ENCODE results near the gene NECAP2.
A peak's percentile ranks its signal among the peaks of the same experiment; 100 is the strongest.

Gene NECAP2

DNA sequence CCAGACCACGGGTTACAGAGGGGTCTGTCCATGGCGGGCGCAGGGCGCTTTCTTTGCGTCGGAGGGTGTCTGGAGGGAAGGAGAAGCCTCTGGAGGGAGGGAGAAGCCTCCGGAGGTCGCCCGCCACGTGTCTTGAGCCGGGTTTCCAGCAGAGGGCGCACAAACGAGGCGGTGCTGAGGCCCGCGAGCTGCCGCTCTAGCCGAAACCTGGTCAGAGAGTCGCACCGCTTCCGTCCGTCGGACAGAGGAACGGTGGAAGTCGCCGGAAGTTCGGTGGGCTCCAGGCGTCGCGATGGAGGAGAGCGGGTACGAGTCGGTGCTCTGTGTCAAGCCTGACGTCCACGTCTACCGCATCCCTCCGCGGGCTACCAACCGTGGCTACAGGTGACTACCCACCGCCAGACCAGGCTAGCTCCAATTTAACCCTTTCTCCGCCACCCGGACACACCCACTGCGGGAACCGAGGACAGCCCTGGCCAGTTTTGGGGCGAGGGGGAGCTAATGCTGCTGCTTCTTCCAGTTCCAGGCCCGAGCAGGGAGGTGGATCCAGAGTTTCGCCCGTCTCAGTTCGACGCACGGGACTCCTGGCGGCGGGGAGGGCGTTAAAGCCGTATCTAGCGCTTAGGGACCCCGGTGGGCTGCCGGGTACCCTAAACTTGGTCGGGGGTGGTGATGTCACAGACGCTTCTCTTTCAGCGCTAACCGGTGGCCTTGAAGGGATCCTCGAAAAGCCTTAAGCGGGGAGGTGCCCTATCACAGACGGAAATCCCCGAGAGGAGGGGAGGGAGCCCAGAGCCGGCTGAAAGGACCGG lies at the start of gene NECAP2:
Gene NECAP2 (plus strand): TSS at position 255 of the 812 bp plus-strand sequence. CDS start 38 bp downstream, at position 293.
- peak; percentile 98 for DNase-seq

- no peak for DNase-seq
Observed at GRCh38 chr1:16391411-16391810, 49.1 kb upstream of the NECAP2 start.

DNA sequence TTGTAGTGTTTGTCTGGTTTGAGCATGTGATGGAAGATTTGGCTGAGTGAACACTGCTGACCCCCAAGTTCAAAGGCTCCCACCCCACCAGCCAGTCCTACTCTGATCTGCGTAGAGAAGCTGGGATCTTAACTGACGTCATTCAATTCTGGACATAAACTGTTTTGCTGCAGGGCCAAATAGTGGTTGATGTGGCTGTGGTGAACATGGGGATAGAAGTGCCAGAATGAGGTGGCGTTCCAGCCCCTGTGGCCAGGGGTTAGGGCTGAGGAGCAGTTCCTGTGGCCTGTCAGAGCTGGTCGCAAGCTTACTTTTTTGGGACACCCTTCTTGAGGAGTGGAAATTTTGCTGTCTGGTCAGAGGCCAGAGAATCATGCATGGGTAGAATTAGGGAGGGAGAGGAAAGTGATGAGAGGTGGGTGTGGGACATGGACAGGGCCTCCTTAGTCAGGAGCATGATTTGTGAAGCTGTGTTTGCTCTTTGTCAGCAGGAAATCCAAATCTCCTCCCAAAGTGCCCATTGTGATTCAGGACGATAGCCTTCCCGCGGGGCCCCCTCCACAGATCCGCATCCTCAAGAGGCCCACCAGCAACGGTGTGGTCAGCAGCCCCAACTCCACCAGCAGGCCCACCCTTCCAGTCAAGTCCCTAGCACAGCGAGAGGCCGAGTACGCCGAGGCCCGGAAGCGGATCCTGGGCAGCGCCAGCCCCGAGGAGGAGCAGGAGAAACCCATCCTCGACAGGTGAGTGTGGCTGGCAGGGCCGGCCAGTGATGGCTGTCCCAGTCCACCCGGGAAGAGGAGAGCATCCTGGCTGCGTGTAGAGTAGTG lies 47.6 kb upstream of the NECAP2 start:
- no peak for DNase-seq

DNA sequence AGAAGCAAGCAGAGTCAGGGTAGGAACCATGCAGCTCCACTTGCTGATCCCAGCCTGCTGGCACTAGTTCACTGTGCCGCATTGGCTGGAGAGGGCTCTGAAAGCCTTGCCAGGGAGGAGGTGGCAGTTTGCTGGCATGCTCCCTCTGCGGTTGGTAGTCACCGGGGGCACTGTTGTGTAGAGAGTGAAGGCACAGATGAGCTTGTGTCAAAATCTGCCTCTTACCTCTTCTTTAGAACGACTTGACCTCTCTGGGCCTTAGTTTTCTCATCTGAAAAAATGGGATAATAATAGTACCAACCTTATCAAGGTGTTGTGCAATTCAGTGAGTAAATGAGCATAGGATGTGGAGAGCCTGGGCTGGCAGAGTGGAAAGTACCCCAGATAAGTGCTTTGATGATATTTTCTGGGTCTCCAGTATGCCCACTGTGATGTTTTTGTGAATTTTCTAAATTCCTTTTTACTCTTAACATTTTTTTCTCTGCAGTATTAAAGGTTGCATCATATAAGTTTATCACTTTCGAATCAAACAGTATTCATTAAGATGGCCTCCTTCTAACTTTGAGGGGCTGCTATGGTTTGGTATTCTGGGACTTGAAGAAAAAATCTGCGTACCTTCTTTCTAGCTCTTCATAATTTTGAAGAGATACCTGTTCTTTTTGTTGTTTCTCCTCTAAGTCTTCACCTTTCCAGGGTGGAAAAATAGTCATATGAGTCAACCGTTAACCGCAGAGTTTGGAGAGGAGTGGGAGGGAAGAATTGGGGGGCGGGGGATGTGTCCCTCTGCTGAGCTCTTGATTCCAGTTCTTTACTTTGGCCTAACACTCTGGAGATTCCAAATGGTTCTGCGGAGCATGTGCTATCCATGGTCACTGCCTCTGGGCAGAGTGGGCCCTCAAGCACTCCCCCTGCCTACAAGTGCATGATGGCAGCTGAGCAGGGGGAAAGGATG lies 46.7 kb upstream of the NECAP2 start:
- DNase-seq, result no peak

DNA sequence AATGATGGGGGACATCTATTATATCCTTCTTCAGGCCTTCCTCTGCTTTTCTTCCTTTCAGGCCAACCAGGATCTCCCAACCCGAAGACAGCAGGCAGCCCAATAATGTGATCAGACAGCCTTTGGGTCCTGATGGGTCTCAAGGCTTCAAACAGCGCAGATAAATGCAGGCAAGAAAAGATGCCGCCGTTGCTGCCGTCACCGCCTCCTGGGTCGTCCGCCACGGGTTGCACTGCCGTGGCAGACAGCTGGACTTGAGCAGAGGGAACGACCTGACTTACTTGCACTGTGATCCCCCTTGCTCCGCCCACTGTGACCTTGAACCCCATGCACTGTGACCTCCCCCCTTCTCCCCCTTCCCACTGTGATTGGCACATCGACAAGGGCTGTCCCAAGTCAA lies 45.5 kb upstream of the NECAP2 start:
- DNase-seq, result no peak

DNA sequence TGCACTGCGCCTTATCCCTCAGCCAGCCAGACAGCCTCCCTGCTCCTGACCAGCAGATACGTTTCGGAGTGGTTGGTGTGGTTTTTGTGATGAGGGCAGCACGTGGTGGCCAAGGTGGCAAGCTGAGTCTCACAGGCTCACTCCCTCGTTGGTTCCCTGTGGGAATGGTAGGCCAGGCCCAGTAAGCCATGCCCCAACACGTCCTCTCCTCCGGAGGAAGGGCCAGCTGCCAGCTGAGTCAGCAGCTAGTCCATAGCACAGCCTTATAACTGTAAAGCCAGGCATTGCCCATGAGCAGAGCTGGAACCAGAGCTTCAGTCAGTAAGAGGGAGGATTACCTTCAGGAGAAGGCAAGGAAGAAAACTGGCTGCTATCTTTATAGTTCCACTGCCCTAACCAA lies 43.9 kb upstream of the NECAP2 start:
- DNase-seq, result no peak

GRCh38 chr1:16397120-16397519 lies 43.4 kb upstream of the NECAP2 start:
- DNase-seq, result no peak

GRCh38 chr1:16398371-16398953 lies 42.1 kb upstream of the NECAP2 start:
- no peak for DNase-seq

DNA sequence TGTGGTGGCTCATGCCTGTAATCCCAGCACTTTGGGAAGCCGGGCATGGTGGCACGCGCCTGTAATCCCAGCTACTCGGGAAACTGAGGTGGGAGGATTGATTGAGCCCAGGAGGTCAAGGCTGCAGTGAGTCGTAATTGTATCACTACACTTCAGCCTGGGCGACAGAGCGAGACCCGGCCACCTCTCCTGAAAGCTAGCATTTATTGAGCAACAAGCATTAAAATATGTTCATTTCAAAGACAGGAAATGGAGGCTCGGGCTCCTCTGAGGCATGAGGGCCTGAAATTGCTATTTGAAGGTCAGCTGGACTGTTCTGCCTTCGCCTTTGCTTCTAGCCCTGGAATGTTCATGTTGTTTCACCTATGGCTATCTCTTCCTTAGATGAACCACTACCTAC lies 37.8 kb upstream of the NECAP2 start:
- no peak for DNase-seq

- no peak for DNase-seq
Observed at GRCh38 chr1:16405441-16405840, 35.1 kb upstream of the NECAP2 start.

DNA sequence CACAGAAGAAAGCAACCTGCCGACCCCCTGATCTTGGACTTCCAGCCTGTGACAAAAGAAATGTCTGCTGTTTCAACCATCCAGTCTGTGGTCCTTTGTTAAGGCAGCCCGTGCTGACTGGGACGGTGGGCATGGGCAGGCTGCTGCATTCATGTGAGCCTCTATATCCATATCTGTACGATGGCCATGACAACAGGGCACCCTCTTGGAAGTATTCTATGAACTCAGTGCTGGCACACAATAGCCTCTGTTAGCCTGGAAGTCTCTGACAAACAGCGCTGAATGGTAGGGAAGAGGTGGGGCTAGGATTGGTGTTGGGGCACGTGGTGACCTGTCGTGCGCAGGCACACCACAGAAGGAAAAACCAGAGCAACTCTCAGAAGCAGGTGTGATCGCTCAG lies 33.7 kb upstream of the NECAP2 start:
- DNase-seq, result no peak

DNA sequence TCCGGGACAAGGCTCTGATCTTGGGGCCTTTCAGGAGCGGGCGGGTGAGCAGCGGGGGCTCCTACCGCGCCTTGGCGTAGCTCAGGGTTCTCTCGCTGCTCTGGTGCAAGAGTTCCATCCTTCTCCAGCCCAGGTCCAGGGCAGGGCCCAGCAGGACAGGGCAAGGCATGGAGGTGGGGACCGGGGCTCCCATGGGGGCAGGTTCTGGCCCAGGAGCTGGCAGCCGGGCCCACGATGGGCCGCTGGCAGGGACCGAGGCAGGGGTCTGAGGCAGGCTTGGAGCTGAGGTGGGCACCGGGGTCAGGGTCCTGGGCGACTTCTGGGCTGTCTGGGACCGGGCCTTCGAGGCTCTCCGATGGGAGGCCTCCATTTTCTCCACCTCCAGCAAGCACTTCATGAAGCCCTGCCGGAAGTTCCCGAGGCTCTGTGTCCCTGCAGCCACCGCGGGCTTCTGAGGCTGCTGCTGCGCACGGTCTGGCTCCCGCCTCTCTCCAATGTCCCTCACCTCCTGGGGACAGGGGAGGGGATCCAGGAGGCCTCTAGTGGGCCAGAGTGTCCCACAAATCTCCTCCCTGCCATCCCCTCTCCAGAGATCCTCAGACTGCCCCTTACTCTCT lies 30.9 kb upstream of the NECAP2 start:
- DNase-seq, result no peak

DNA sequence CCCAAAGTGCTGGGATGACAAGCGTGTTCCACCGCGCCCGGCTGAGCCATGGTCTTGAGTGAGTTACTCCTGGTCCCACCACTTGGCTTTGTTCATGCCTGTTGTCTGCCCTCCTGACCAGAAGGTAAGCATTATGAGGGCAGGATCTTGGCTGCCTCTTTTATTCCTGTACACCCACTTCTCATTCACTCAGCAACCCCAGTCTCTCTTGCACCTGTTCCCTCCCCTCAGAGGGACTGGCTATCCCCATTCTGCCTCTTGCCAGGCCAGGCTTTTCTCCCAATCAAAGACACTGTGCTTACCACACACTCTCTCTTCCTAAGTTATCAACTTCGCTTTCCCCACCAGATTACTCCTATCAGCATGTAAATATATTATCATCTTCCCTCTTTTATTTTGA lies 29.7 kb upstream of the NECAP2 start:
- DNase-seq, result no peak

- no peak for DNase-seq
Observed at GRCh38 chr1:16413191-16413590, 27.3 kb upstream of the NECAP2 start.

GRCh38 chr1:16418823-16419425 lies 21.6 kb upstream of the NECAP2 start:
- DNase-seq, result peak; percentile 32

GRCh38 chr1:16420424-16421118 lies 20.0 kb upstream of the NECAP2 start:
- DNase-seq, result peak; percentile 82

- DNase-seq, result no peak
Observed at GRCh38 chr1:16421201-16421600, 19.3 kb upstream of the NECAP2 start.

GRCh38 chr1:16422041-16422440 lies 18.5 kb upstream of the NECAP2 start:
- no peak for DNase-seq

- DNase-seq, result no peak
Observed at GRCh38 chr1:16425125-16426025, 15.1 kb upstream of the NECAP2 start.

- DNase-seq, result no peak
Observed at GRCh38 chr1:16430606-16431005, 9.9 kb upstream of the NECAP2 start.
